ENCODE results near the gene IREB2.

- TF ChIP-seq CTCF (IDR thresholded peaks at IDR 0.05 in 4 of 5, conservative IDR thresholded peaks at IDR 0.05 in 1 of 5) (no peak), POLR2A (IDR thresholded peaks at IDR 0.05) (no peak)
These were observed 11.4 kb downstream of the IREB2 start for GRCh38 chr15:78449220-78449999.

All from gastrocnemius medialis (tissue), 4 donors.